Epithelial cell of proximal tubule (primary cell): ENCODE measurements around the gene CLEC10A. TPM values are rescaled to one million over a fixed set of nuclear protein-coding genes. Genes with fewer than 3 reads are reported as not detected.
"Not testable (repeated sequence)": the region's sequence is repeated elsewhere in the genome, so short reads cannot be mapped to it uniquely, and the experiment has no call there.

ENCODE experiments used
- DNase-seq: peaks from one replicate; pipeline ENCODE4 v3.0.0-alpha.2; 2011; ENCODE audit warnings: low read depth
- H3K4me3 ChIP-seq: 2 replicates; pipeline ENCODE4 v1.5.1; 2011; ENCODE audit warnings: low read depth, mild to moderate bottlenecking, low read length
- total RNA-seq: library from RNA; depleted of rRNA; stranded (reverse); fragments of >200 nt; gene quantifications from 2 replicates; pipeline ENCODE4 v1.2.3, GENCODE V29; 2015
- TF ChIP-seq, protein P1 (sequence below): conservative IDR thresholded peaks from 2 replicates; pipeline ENCODE4 v1.5.1; 2012; ENCODE audit warnings: low read depth, mild to moderate bottlenecking, low read length

The CLEC10A gene, protein sequence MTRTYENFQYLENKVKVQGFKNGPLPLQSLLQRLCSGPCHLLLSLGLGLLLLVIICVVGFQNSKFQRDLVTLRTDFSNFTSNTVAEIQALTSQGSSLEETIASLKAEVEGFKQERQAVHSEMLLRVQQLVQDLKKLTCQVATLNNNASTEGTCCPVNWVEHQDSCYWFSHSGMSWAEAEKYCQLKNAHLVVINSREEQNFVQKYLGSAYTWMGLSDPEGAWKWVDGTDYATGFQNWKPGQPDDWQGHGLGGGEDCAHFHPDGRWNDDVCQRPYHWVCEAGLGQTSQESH
- total RNA-seq: not detected in 2 replicates

DNA sequence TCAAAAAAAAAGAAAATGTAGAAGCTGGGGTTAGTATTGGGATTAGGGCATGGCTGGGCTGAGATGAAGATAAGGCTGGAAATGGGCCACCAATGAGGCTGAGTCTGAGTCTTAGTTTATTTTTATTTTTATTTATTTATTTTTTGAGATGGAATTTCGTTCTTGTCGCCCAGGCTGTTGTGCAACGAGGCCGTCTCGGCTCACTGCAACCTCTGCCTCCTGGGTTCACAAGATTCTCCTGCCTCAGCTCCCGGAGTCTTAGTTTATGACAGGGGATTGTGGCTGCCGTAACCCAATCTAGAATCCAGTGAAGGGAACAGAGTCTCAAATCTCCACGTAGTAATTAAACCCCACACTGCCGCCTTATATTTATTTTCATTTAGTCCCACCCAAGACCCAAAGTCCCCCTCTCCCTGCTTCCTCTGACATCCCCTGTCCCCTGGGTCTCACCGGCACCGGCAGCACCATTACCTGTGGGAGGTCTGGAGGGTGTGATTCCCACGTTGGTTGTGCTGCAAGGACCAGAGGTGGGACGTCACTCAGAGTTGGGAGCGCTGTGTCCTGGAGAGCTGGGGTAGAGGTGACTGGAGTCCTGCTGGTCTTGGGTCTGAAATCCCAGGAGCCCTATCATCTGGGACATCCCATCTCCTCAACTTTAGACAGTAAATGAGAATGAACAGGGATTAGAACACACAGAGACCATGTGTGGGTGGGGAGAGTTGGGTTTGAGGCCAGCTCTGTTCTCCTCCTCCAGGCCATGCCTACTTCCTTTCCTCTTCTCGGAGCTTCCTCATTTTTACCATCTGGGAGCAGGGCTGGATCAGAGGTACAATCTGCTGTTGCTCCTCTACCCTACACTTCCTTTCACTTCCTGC, at the start of gene CLEC10A:
Gene CLEC10A, minus strand, starts transcription at position 671 of the 875 bp plus-strand sequence. CDS start 1,439 bp downstream, outside the sequence.
- DNase-seq: no peak
- no peak within 1 kb of the TSS for H3K4me3 ChIP-seq
- TF ChIP-seq, protein P1, sequence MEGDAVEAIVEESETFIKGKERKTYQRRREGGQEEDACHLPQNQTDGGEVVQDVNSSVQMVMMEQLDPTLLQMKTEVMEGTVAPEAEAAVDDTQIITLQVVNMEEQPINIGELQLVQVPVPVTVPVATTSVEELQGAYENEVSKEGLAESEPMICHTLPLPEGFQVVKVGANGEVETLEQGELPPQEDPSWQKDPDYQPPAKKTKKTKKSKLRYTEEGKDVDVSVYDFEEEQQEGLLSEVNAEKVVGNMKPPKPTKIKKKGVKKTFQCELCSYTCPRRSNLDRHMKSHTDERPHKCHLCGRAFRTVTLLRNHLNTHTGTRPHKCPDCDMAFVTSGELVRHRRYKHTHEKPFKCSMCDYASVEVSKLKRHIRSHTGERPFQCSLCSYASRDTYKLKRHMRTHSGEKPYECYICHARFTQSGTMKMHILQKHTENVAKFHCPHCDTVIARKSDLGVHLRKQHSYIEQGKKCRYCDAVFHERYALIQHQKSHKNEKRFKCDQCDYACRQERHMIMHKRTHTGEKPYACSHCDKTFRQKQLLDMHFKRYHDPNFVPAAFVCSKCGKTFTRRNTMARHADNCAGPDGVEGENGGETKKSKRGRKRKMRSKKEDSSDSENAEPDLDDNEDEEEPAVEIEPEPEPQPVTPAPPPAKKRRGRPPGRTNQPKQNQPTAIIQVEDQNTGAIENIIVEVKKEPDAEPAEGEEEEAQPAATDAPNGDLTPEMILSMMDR: no peak

DNA sequence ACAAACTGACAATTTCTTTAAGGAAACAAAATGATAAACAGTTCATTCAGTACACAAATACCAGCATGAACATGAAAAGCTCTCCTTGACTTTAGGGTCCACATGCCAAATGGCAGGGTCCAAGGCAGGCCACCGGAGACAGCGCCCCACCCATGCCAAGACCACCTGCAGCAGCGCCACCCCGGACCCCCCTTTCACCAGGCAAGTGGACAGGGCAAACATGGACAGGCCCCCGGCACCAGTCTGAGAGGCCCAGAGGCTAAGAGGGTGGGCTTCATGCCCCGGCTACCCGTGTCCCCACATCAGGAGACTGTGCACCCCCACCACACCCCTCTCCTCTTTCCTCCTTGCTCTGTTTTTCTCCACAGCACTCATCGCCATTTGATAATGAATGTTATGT, 49.3 kb upstream of the CLEC10A start:
- H3K4me3 ChIP-seq: no peak overlapping the region
- no peak for DNase-seq
- TF ChIP-seq, protein P1: no peak

DNA sequence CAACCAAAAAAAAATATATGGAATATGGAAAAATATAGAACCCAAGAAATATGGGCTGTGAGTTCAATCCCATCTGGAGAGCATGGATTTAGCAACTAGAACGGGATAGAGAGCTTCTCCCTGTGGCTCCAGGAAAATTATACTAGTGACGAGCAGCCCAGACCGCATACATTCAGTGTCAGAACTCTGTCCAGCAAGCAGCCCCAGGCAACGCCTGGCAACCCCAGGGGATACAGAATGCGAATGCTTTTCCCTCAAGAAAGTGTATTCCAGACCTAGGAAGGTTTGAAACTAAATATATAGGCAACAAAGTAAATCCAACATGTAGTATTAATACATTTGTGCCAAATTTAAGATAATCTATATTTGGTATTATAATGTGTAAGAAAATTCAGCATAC, 48.1 kb upstream of the CLEC10A start:
- TF ChIP-seq, protein P1: no peak

DNA sequence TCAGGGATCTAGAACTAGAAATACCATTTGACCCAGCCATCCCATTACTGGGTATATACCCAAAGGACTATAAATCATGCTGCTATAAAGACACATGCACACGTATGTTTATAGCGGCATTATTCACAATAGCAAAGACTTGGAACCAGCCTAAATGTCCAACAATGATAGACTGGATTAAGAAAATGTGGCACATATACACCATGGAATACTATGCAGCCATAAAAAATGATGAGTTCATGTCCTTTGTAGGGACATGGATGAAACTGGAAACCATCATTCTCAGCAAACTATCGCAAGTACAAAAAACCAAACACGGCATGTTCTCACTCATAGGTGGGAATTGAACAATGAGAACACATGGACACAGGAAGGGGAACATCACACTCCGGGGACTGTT, 47.5 kb upstream of the CLEC10A start:
- not testable (repeated sequence) for H3K4me3 ChIP-seq, DNase-seq

More for the DNA sequence above, 48.1 kb upstream of the CLEC10A start:
- no peak overlapping the region for H3K4me3 ChIP-seq
- DNase-seq: no peak

DNA sequence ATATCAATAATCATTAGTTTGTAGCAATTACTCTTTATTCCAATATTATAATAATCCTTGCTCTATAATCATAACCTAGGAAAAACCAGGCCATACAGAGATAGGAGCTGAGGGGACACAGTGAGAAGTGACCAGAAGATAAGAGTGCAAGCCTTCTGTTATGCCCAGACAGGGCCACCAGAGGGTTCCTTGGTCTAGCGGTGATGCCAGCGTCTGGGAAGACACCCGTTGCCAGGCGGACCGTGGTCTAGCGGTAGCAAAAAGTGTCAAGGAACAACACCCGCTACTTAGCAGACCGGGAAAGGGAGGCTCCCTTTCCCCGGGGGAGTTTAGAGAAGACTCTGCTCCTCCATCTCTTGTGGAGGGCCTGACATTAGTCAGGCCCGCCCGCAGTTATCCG, 46.3 kb upstream of the CLEC10A start:
- not testable (repeated sequence) for H3K4me3 ChIP-seq, DNase-seq
- TF ChIP-seq, protein P1: peak; percentile 12

DNA sequence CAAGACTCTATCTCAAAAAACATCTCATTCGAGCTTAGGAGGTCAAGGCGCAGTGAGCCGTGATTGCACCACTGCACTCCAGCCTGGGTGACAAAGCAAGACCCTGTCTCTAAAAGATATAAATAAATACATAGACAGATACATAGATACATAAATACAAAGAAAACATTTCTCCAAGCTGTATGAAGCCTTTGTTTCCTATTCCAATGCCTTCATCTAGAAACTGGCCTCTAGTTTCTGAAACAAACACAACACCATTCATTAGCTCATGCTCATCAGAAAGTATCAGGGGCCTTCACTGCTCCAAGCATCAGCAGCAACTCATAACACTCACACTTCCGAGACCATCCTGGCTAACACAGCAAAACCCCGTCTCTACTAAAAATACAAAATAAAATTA, 44.9 kb upstream of the CLEC10A start:
- no peak for DNase-seq
- TF ChIP-seq, protein P1: no peak
- H3K4me3 ChIP-seq: no peak overlapping the region

DNA sequence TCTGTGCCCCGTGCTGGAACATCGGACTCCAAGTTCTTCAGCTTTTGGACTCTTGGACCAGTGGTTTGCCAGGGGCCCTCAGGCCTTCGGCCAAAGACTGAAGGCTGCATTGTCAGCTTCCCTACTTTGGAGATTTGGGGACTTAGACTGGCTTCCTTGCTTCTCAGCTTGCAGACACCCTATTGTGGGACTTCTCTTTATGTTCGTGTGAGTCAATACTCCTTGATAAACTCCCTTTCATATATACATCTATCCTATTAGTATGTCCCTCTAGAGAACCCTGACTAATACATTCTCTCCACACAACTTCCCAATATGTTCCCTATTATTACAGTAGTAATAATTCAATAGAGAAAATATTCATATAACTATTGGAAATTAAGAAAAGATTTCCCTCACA, 43.8 kb upstream of the CLEC10A start:
- TF ChIP-seq, protein P1: no peak
- H3K4me3 ChIP-seq: no peak overlapping the region
- no peak for DNase-seq
